Endothelial cell of umbilical vein (primary cell): Measurements from ENCODE around the gene IQGAP1. TPM values are rescaled to one million over a fixed set of nuclear protein-coding genes. Genes with fewer than 3 reads are reported as not detected.

ENCODE experiments used
- BruUV-seq: library from RNA; stranded (reverse); fragments of 400-500 nt; replicated peaks from 2 replicates; lab custom pipeline; 2021; lab: Mats Ljungman, UMichigan
- CTCF ChIA-PET: fragments of 300-600, 350-600 bp; sonication (Branson Sonifier 250); formaldehyde crosslinking; loops from one replicate; lab custom pipeline; 2021; ENCODE audit warnings: antibody characterized with exemption, inconsistent platforms; lab: Charles Lee
- POLR2A ChIA-PET: fragments of 300-600, 350-600 bp; sonication (Branson Sonifier 250); formaldehyde crosslinking; loops from one replicate; lab custom pipeline; 2021; ENCODE audit warnings: antibody characterized with exemption, inconsistent platforms; lab: Charles Lee
- DNase-seq: peaks from one replicate; pipeline ENCODE4 v3.0.0-alpha.2; 2011; ENCODE audit warnings: low read depth, low spot score
- FAIRE-seq: peaks from 2 replicates; lab custom pipeline; 2011; peaks lifted over from hg19 to GRCh38; lab: Jason Lieb, UNC
- H2AFZ ChIP-seq: 2 replicates; pipeline ENCODE4 v1.6.0; 2012; ENCODE audit warnings: low read depth, low read length, control low read depth, inconsistent platforms
- H3K27ac ChIP-seq: 2 replicates; pipeline ENCODE4 v1.5.1; 2011; ENCODE audit warnings: low read depth, mild to moderate bottlenecking, control low read depth, low read length, moderate library complexity; ENCODE audit not compliant: insufficient read depth
- H3K27me3 ChIP-seq, 2 experiments: 2 replicates each; pipeline versions ENCODE4 v1.6.0 to v1.6.1; 2011; ENCODE audit warnings: low read length in 2 of 2, mixed read lengths in 1 of 2; ENCODE audit not compliant: control insufficient read depth in 2 of 2, insufficient read depth in 2 of 2
- H3K36me3 ChIP-seq, 2 experiments: 2 replicates in 1 of 2; 3 replicates in 1 of 2; pipeline ENCODE4 v1.5.1; 2011; ENCODE audit warnings: low read length in 2 of 2, mild to moderate bottlenecking in 1 of 2, moderate library complexity in 1 of 2; ENCODE audit not compliant: control insufficient read depth in 2 of 2, insufficient read depth in 2 of 2; ENCODE audit errors: extremely low read depth in 1 of 2
- H3K4me1 ChIP-seq: 3 replicates; pipeline ENCODE4 v1.5.1; 2011; ENCODE audit warnings: mild to moderate bottlenecking, low read length; ENCODE audit not compliant: control insufficient read depth, insufficient read depth; ENCODE audit errors: extremely low read depth
- H3K4me2 ChIP-seq: 2 replicates; pipeline ENCODE4 v1.6.1; 2011; ENCODE audit warnings: low read length, control low read depth, mixed read lengths; ENCODE audit not compliant: insufficient read depth
- H3K4me3 ChIP-seq, 3 experiments: fragments of 200-600 bp in 1 of 3; sonication (generic), shearing (Covaris generic) in 1 of 3; replicated peaks in 1 of 3; 2 replicates each; pipeline ENCODE4 v1.5.1; 2011 to 2016; ENCODE audit warnings: control low read depth in 3 of 3, low read length in 3 of 3, mild to moderate bottlenecking in 2 of 3, inconsistent platforms in 1 of 3, low read depth in 1 of 3, moderate library complexity in 1 of 3; ENCODE audit not compliant: insufficient read depth in 1 of 3
- H3K79me2 ChIP-seq: 2 replicates; pipeline ENCODE4 v1.6.0; 2012; ENCODE audit warnings: low read length, inconsistent platforms; ENCODE audit not compliant: control insufficient read depth, insufficient read depth
- H3K9ac ChIP-seq: replicated peaks from 2 replicates; pipeline ENCODE3; 2011; ENCODE audit warnings: low read length, control low read depth; ENCODE audit not compliant: insufficient read depth; ENCODE audit errors: extremely low read depth
- H3K9me1 ChIP-seq: replicated peaks from 3 replicates; pipeline ENCODE4 v1.6.0; 2011; ENCODE audit warnings: mild to moderate bottlenecking, low read length; ENCODE audit not compliant: control insufficient read depth, insufficient read depth; ENCODE audit errors: extremely low read depth
- H3K9me3 ChIP-seq: replicated peaks from 2 replicates; pipeline ENCODE4 v1.5.1; 2012; ENCODE audit warnings: low read length, inconsistent platforms; ENCODE audit not compliant: control insufficient read depth, insufficient read depth
- H4K20me1 ChIP-seq: replicated peaks from 2 replicates; pipeline ENCODE3; 2011; ENCODE audit warnings: mild to moderate bottlenecking, low read length; ENCODE audit not compliant: control insufficient read depth, insufficient read depth; ENCODE audit errors: extremely low read depth
- CTCF ChIP-seq, 2 donors: IDR thresholded peaks; 1 replicate in 1 of 2; 2 replicates in 1 of 2; pipeline ENCODE4 v1.5.1; 2011; ENCODE audit warnings: low read length in 2 of 2, mild to moderate bottlenecking in 2 of 2, moderate library complexity in 2 of 2, control low read depth in 1 of 2, inconsistent platforms in 1 of 2, low read depth in 1 of 2; ENCODE audit not compliant: insufficient read depth in 1 of 2; ENCODE audit errors: extremely low read depth in 1 of 2
- EZH2 ChIP-seq: IDR thresholded peaks from 2 replicates; pipeline ENCODE4 v1.6.1; 2012; ENCODE audit warnings: borderline replicate concordance, low read depth, mild to moderate bottlenecking, moderate library complexity, low read length, inconsistent platforms; ENCODE audit not compliant: severe bottlenecking
- FOS ChIP-seq: IDR thresholded peaks from 2 replicates; pipeline ENCODE4 v1.6.1; 2011; ENCODE audit warnings: mild to moderate bottlenecking, low read length, moderate library complexity, borderline replicate concordance; ENCODE audit not compliant: insufficient read depth
- GATA2 ChIP-seq: IDR thresholded peaks from 2 replicates; pipeline ENCODE4 v1.7.0; 2011; ENCODE audit warnings: low read depth, mild to moderate bottlenecking, moderate library complexity, mixed read lengths, low read length; ENCODE audit not compliant: insufficient read length, insufficient read depth
- JUN ChIP-seq: IDR thresholded peaks from 2 replicates; pipeline ENCODE4 v1.6.1; 2011; ENCODE audit warnings: borderline replicate concordance, low read depth; ENCODE audit not compliant: insufficient read length, insufficient read depth
- MAX ChIP-seq: IDR thresholded peaks from 2 replicates; pipeline ENCODE4 v1.6.1; 2011; ENCODE audit not compliant: insufficient read depth, insufficient read length
- MYC ChIP-seq: IDR thresholded peaks from one replicate; pipeline ENCODE4 v1.6.1; 2011; ENCODE audit warnings: mild to moderate bottlenecking, low read depth, low read length
- POLR2A ChIP-seq: IDR thresholded peaks from 2 replicates; pipeline ENCODE4 v1.6.1; 2012; ENCODE audit warnings: low read depth, mild to moderate bottlenecking, control low read depth, low read length
- POLR2AphosphoS5 ChIP-seq: IDR thresholded peaks from 2 replicates; pipeline ENCODE4 v1.6.1; 2012; ENCODE audit warnings: low read depth, mild to moderate bottlenecking, control low read depth, low read length, moderate library complexity; ENCODE audit not compliant: insufficient read depth
- dilution Hi-C: fragments of 300-500 bp; cut with MboI; formaldehyde crosslinking; loops from one replicate; pipeline ENCODE4 v1.15.0; 2019; ENCODE audit warnings: low sequenced_read_pairs; ENCODE audit not compliant: extremely low pct_ligation_motif_present
- intact Hi-C: fragments of 100-400 bp; cut with micrococcal nuclease; formaldehyde crosslinking; loops from one replicate; pipeline ENCODE4 v1.10.0; 2022
- polyA plus RNA-seq, 4 experiments: library from polyadenylated mRNA; depleted of rRNA in 3 of 4; stranded (reverse) in 3 of 4; unstranded in 1 of 4; fragments of >200 nt; gene quantifications; 2 replicates each; pipeline versions ENCODE4 v1.2.1 to v1.2.3, GENCODE V29; 2011 to 2012; ENCODE audit warnings: missing spikeins in 1 of 4
- total RNA-seq: library from RNA; stranded (reverse); gene quantifications from 2 replicates; pipeline ENCODE4 v1.2.3, GENCODE V29; 2021

Gene IQGAP1
- total and polyA plus RNA-seq, 2 donors (not counting 3 experiments of a cell fraction or from before 2014, with no cell fraction given) = 82.2 to 258 TPM

GRCh38 chr15:90382320-90382719 is 5.7 kb upstream of the IQGAP1 start:
- no peaks in the 10 kb centered on the region for H4K20me1 ChIP-seq
- FAIRE-seq = no peak
- no TSS peak for BruUV-seq

GRCh38 chr15:90386221-90386620 is 1.8 kb upstream of the IQGAP1 start:
- H3K27ac ChIP-seq = no peak overlapping the region
- H3K27me3 ChIP-seq = no peaks in the 10 kb centered on the region
- FAIRE-seq (no peak), DNase-seq (no peak)
- no peak overlapping the region for H3K4me2 ChIP-seq
- TF ChIP-seq EZH2 (no peak), GATA2 (no peak), FOS (no peak), POLR2A (no peak), POLR2AphosphoS5 (no peak), JUN (no peak), CTCF (IDR thresholded peaks at IDR 0.05; ENCODE audit: extremely low read depth in 1 of 2, insufficient read depth in 1 of 2, low read depth in 1 of 2, low read length in 2 of 2) (no peak), MAX (no peak), MYC (no peak)
- H2AFZ ChIP-seq = no peak overlapping the region
- no peaks in the 10 kb centered on the region for H3K9me1 ChIP-seq
- BruUV-seq = no TSS peak
- ChIA-PET CTCF (interaction anchor here (1.8 kb wide), 1 partner anchor 24 kb away, joined by 6 read pairs; no protein-coding TSS in a partner anchor), POLR2A (no interaction called here)
- H3K36me3 ChIP-seq = peaks cover 0 to 2% of the 10 kb centered on the region in 2 experiments
- intact Hi-C loops = no loop called here
- dilution Hi-C loops = no loop called here
- no peaks in the 10 kb centered on the region for H3K9me3 ChIP-seq
- H3K4me3 ChIP-seq = no peak overlapping the region
- peaks cover 2% of the 10 kb centered on the region for H4K20me1 ChIP-seq
- peaks cover 27% of the 10 kb centered on the region for H3K79me2 ChIP-seq
- H3K9ac ChIP-seq = no peak overlapping the region
- peaks cover 20% of the 10 kb centered on the region for H3K4me1 ChIP-seq

More at GRCh38 chr15:90382320-90382719, 5.7 kb upstream of the IQGAP1 start:
- POLR2A ChIA-PET = no interaction called here
- TF ChIP-seq POLR2A (no peak), GATA2 (no peak), JUN (no peak), POLR2AphosphoS5 (no peak), FOS (no peak)
- Histone ChIP-seq H3K9ac (no peak overlapping the region), H3K27ac (no peak overlapping the region), H3K9me3 (peaks cover 3% of the 10 kb centered on the region), H3K4me2 (no peak overlapping the region), H3K79me2 (no peaks in the 10 kb centered on the region), H2AFZ (no peak overlapping the region), H3K27me3 (no peaks in the 10 kb centered on the region), H3K36me3 (no peaks in the 10 kb centered on the region), H3K9me1 (no peaks in the 10 kb centered on the region), H3K4me3 (no peak overlapping the region), H3K4me1 (peaks cover 7% of the 10 kb centered on the region)
- CTCF ChIA-PET = interaction anchor here (0.7 to 1.5 kb wide), 5 partner anchors 8 to 219 kb away, joined by 3 to 4 read pairs (median 3); no protein-coding TSS in a partner anchor
- no peak for DNase-seq
- dilution Hi-C loops = no loop called here
- intact Hi-C loops = no loop called here
